Measurements from ENCODE around the gene SEMA4B.
"Not testable (repeated sequence)": the region's sequence is repeated elsewhere in the genome, so short reads cannot be mapped to it uniquely, and the experiment has no call there.

SEMA4B gene

DNA sequence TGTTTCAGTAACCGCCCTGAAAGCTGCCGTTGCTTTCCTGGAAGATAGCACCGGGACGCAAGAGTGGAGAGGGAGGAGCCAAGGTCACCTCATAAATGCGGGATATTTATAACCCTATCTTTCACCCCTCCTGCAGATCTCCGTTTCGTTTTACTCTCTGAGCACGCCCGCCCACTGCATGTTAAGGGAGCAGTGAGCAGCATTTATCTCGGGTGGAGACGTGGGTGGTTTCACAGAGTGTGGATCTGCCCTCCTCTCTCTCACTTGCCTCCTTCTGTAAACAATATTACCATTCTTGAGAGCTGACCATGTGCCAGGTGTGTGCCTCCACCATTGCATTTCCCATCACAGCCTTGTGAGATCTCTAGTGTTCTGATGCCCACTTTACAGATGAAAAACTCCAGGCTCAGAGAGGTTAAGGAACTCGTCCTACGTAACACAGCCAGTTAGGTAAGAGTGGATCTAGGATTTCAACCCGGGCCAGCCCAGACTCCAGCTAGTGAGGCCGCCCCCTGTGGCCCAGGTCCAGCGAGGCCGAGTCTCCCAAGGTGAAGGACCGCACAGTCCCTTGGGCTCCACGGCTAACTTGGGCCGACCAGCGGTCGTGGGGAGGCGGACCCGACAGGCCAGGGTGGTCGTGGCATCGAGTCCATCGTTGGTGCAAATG lies 16.9 kb upstream of the SEMA4B start:
- DNase-seq = peak; percentile 25 to 26

DNA sequence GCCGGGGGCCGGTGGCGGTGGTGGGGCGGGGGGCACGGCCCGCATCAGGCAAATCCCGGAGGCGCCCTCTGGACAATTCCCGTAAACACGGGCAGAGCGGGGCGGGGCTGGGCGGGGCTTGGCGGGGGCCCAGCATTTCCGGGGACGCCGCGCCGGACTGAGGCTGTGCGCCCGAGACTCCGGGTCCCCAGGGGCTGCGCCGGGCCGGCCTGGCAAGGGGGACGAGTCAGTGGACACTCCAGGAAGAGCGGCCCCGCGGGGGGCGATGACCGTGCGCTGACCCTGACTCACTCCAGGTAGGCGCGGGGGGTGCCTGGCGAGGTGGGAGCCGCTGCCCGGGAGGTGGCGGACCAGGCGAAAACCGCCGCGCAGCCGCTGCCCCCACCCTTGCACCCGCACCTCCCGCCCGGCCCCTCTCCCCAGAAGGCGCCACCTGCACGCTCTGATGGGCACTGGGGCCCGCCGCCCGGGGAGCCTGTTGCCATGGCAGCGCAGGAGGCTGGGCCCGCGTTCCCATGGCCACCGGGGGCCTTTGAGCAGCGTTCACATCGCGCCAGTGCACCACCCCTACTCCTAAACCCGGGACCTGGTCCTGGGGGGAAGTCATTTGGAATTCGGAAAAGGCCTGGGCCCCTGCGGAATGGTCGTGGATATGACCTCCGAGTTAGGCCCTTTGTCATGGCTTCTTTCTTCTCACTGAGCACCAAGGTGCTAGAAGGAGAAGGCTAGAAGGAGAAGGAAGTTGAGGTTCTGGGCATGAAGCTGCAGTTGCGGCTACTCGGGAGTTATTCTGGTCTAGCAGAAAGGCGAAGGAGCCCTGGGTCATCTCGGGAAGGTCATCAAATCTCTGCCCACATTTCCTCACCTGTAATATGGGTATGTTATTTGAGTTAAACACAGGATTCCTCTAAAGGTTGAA lies 16.1 kb upstream of the SEMA4B start:
- DNase-seq = peak; percentile 67 to 72

DNA sequence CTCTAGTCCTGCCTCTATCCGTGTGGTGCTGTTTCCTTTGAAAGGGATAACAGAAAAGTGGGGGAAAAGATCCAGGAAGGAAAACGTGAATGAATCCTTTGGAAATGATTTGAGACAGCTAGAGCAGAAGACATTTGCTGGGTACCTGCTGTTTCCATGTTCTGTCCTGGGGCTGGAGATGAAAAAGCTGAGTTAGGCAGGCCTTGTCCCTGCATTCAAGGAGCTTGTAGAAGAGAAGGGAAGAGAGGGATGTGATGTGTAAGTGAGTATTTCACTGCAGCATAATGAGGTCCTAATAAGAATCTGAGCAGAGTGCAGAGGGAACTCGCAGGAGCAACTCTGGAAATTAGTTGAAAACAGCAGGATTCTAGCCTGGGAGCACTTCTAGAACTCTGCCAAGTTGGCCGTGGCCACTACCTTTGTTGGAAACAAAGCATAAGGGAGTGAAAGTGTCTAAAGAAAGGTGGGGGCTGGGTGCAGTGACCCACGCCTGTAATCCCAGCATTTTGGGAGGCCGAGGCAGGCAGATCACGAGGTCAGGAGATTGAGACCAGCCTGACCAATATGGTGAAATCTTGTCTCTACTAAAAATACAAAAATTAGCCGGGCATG lies 13.8 kb upstream of the SEMA4B start:
- no peak for DNase-seq

DNA sequence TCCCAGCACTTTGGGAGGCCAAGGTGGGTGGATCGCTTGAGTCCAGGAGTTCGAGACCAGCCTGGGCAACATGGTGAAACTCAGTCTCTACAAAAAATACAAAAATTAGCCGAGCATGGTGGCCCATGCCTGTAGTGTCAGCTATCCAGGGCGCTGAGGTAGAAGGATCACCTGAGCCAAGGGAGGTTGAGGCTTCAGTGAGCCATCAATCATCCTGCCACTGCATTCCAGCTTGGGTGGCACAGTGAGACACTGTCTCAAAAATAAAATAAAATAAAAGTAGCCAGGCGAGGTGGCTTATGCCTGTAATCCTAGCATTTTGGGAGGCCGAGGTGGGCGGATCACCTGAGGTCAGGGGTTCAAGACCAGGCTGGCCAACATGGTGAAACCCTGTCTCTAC lies 13.1 kb upstream of the SEMA4B start:
- not testable (repeated sequence) for DNase-seq

DNA sequence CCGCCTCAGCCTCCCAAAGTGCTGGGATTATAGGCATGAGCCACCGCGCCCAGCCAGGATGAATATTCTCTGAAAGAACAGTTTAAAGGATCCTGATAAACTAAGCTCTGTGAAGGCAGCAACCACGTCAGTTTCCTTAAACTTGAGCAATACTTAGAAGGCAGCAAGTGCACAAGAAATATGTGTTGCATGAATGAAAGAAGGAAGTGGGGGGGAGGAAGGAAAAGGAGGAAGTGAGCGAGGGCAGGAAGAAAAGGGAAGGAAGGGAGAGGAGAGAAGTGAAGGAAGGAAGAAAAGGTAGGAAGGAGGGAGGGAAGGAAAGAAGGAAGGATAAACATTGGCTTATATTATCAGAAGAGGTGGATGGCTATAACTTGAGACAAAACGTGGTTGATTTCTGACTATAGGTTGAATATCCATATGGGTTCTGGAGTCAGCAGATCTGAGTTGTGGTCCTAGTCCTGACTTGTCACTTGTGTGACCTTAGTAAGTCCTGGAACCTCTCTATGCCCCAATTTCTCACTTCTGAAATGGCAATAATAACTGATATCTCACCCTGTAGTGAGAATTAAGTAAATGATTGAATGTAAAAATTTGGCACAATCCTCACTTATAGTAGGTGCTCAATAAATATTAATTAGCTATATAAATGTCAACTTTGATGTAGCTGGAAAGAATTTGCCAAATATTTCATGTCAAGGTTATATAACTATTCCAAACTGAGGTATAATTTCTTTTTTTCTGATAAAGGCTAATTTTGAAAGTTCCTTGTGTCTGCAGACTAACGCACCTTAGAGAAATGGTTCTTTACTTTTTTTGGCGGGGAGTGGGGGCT lies 12.0 kb upstream of the SEMA4B start:
- no peak for DNase-seq

DNA sequence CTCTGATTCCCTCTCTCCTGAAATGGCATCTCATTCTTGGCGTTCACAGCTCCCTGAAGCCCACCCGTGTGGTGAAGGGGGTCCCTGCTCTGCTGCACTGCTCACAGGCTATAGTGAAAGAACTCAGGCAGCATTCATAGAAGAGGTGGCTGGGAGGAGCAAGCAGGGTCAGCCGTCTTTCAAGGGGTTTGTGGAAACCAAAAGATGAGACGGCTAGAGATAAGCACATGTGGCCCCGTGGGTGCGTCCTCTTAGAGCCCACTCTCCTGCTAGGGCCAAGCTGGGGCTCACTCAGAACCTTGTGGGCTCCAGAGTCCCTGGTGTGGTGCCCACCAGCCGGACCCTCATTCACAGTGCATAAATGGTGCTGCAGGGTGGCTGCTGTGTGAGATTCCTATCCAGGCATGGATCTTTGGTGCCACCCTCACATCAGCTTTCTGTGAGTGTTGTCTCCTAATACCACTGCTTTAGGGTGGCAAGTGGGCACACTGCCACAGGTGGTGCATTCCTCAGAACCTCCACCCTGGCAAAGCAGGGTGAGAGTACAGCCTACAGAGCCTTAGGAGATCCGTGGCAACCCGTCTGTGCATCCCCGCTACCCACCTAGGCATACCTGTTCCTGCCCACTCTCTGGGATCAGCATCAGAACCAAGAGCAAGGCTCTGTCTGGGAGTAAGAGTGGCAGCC lies 11.2 kb upstream of the SEMA4B start:
- DNase-seq = no peak

DNA sequence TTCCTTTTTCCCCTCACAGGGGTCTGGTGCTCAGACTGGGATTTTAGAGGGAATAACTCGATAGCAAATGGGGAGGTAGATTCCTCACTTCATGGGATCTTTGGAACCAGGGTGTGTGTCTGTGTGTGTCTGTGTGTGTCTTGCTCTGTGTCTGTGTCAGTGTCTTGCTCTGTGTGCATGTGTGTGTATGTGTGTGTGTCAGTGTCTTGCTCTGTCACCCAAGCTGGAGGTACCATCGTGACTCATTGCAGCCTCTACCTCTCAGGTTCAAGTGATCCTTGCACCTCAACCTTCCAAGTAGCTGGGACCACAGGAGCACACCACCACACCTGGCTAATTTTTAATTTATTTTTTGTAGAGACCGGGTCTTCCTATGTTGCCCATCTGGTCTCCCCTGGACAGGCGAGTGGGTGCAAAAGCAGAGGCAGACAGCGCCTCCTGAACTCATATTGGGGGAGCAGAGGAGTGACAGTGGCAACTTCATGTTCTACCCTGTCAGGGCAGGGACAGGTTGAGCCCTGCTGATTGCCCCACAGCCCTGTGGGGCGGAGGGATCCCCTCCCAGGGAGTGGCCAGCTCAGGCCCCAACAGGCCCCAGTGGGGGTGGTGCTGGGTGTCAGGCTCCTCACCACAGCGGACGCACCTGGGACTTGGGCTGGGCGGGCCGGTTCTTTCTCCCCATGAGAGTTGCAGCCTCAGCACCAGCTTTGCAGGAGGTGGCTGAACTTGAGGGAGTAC lies 10.4 kb upstream of the SEMA4B start:
- DNase-seq = peak in 1 of 2 donors; percentile 67

DNA sequence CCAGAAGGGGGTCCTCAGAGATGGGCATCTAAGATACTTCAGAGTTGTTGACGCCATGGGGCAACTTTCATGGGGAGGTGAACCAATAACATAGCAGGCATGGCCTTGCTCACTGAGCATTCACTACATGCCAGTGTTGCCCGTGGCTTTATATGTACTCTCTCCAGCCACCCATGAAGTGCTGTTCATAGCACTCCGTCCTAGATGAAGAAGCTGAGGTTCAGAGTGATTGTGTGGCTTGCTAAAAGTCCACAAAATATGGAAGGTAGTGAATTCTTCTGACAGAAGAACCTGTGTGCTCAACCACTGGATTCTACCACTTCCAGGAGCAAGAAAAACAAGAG lies 9.8 kb upstream of the SEMA4B start:
- no peak for DNase-seq

DNA sequence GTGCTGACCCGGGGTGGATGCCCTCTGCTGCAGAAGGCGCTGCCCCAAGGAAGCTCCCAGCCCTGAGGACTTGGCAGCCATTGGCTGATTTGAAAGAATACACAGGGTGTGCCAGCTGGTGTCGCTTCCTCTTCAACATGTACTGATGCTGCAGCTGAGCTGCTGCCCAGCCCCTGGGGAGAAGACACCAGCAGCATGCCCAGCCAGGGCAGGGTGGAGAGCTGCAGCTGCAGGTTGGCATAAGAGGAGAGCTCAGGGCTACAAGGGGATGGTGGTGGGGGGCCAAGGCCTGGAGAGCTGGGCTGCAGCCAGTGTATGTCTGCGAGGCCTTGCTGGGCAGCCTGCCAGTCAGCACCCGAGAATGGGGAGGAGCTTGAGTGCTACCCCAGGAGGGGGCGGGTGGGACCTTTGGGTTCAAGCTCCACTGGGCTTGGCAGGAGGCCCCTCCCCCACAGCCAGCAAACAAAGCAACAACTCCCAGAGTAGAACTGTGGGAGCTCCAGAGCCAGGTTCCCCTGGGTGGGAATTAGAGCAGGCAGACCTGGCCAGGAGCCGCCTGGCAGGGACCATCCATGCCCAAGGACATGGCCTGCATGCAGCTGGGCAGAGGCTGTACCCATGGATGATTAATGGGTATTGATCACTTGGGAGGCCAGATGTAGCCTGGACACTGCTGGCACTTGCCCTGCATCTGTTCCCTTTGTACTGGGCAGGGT lies 9.2 kb upstream of the SEMA4B start:
- peak; percentile 37 to 76 for DNase-seq

DNA sequence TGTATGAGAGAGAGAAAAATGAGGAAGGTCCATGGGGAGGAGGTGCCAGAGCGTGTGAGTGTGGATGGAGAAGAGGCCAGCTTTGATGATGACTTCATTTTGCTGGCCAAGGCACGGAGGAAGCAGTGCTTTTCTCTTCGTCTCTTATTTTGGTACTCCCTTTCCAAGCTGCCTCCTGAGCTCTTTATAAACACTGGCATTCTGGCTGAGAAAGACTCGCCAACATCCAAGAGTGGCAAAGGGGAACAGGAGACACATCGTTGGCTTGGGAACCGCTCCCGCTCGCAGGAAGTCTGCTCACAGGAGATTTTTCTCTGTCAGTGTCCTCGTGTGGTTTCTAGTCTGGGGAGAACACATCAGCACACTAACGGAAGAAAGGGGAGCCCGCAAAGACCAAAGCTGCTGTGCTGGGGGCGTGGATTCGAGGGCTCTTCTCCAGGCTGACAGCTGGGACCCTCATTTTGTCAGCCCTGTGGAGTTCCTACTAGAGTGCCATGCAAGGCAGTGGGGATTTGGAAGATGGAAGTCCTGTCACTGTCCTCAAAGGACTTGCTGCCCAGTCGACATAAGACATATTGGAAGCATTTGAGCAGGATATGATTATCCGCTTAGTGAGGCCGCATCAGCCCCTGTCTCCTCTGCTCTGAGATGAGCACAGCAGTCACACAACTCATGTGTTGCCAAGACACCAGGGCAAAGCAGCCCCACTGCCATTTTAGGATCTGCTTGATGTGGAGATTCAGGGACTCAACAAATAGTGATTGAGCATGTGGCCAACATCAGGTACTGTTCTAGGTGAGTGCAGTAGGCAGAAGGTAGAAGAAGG lies 8.0 kb upstream of the SEMA4B start:
- DNase-seq = no peak

DNA sequence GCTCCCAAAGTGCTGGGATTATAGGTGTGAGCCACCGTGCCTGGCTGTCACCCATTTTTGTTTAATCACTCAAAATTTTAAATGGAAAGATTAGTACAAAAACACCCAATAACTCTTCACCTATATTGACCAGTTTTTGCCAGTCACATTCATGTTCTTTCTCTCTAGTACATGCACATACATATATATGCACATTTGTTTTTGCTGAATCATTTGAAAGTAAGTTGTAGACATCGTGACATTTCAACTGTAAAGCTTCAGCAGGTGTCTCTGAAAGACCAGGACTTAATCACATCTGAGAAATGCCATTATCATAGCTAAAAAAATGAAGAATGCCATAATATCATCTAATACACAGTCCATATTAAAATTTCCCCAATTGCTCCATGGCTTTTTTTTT lies 6.5 kb upstream of the SEMA4B start:
- no peak for DNase-seq

DNA sequence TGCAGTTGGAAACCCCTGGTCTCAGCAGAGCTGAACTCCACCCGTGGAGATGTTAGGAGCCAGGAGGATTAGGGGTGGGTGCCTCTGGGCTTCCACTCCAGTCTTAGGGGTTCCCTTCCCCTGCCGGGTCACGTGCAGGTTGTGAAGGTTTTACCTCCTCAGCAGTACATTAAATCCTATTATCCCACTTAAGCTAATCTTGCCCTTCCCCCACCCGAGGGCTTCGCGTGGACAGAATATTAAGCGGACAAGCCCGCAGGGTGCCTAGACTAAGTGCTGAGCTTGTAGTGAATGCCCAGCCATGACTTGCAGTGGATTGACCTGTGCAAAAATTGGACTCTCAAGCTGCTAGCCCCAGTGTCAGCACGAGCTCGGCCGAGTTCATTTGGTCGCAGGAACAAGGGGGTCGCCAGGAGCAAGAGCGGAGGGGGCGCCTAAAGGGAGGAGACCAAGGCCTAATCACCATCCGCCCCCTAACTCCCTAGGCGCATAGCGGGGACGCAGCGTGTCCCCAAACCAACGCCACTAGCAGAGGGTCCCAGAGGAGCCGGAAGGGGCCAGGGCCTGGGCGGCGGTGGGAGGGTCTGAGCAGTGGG lies 498 bp upstream of the SEMA4B start:
- DNase-seq = no peak

DNA sequence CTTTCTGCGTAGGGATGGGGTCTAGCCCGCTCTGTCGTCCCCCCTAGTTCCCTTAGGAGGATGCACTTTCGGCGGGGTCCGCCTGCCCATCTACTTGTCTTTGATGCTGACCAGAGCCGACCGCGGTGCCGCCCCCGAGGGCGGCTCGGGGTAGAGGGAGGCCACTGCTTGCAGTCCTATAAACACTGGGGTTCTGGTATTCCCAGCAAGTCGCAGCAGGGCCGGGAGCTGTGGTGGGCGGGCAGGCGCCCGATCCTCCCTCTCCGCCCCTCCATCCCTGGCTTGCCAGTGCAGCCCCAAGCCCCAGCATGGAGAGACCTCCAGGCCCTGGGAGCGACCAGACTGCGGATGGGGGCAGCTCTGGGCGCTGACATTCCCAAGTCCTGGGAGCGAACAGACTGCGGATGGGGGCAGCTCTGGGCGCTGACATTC lies 830 bp downstream of the SEMA4B start:
- no peak for DNase-seq

DNA sequence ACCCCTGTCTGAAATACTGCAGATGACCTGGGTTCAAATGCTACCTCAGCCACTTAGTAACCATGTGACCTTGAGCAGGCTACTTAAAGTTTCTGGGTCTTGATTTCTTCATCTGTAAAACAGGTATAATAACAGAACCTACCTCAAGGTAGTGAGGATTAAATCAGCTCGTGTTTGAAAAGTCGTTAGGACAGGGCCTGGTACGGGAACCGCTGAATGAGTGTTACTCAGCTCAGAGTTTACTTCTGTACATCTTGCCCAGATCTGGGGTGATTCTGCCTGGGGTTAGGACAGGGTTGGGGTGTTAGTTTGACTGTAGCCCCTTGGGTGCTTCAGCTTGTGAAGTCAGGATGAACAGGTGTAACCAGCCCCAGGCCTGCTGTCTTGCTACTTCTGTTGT lies 1.8 kb downstream of the SEMA4B start:
- no peak for DNase-seq

DNA sequence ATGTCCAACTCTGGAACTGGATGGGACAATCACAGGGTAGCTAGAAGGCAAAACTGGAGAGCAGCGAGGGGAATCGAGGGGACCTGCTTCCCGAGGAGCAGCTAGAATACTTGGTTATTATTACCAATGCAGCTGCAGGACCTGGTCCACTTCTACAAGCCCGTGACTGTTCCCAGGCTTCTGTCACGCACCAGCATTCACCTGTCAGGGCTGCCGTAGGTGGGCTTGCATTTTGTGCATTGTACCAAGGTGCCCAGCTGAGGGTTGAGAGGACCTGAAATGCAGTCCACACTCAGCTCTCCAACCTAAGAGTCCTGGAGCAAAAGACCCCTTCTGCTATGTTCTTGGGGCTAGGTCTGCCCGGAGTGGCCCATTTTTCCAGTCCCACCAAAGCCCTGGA lies 2.3 kb downstream of the SEMA4B start:
- no peak for DNase-seq

DNA sequence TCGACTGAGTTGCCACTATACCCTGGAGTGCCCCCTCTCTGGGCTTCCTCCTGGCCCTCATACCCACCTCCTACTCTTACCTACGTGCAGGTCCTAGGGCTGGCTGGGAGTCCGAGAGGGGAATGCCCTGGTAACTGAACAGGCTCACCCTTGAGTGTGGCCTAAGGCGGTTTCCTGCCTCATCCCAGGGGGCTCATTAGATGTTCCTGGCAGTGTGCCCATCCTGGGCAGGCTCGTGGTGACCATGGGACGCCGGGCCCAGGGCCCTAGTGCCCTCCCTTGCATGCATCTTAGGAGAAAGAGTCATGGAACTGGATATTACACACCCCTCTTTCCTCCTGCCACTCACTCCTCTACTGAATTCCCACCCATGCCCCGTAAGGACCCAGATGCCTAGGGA lies 2.8 kb downstream of the SEMA4B start:
- DNase-seq = no peak

DNA sequence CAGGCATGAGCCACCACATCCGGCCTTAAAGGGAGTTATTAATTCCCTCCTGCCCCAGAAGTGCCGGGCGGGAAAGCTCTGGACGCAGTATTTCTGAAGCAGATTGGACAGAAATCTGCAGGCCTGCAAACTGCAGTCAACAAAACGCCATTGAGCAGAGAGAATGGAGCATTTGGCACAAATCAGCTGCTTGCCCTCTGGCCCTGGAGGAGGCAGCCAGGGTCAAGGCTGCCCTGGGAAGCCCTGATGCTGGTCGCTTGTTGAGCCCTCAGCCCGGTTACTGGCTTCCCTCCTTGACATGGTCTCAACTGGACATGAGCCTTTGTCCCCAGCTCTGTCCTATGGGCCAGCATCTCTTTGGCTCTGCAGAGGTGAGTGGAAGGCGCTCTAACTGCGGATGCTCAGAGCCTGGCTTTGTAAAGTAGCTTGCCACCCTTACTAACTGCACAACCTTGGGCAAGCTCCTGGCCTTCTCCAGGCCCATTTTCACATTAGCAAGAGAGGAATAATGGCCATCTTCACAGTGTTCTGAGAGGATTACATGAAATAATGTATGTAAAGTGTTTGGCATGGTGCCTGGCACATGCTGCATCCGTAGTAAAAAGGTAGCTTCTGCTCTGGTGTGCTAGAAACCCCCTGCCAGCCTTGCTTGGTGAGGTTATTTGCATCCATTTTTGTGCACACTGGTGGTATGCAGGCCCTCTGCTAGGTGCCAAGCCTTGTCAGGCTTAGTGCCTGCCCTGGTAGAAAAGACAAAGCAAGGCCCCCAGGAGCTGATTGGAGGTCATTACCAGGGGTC lies 4.1 kb downstream of the SEMA4B start:
- DNase-seq = no peak

DNA sequence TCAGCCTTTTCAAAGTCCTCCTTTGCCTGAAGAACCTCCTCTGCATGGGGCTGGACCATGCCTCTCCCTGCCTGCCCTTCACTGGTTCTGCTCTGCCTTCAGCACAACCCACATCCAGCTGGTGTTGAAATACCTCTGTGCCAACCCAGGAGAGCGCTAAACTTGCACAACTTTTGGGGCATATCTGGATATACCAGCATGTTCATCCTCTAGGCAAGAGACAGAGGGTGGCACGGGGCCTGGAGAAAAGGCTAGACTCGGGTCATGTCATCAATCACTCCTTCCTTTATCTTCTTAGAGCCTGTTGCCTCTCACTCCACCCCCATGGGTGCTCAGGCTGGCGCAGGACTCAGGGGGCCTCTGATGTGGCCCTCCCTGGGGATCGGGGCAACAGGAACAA lies 4.8 kb downstream of the SEMA4B start:
- DNase-seq = no peak

DNA sequence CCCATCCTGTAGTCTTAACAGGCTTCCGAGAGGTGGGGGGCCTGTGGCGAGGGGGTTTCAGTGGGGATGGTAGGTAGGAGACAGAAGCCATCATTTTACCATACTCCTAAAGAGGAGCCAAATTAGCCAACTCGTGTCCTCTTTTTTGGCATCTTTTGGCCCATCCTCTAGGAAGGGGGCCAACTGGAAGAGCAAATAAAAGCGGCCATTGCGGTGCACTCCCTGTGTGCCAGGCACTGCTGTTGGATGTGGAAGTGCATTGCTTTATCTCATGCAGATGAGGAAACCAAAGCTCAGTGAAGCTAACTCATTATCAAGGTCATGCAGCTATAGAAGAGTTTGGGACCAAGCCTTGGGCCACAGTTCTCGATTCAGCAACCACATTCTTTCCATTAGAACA lies 6.1 kb downstream of the SEMA4B start:
- DNase-seq = no peak
